MCF 10A (cell line): ENCODE measurements around the gene MAP1LC3B2. TPM values are rescaled to one million over a fixed set of nuclear protein-coding genes. Genes with fewer than 3 reads are reported as not detected.

Source experiments
- BruUV-seq: library from RNA; stranded (reverse); fragments of 400-500 nt; replicated peaks from 2 replicates; lab custom pipeline; 2021; lab: Mats Ljungman, UMichigan
- CTCF ChIA-PET: fragments of 300-600 bp; sonication (Branson Sonifier 250); formaldehyde crosslinking; extraction: SDS; loops from one replicate; lab custom pipeline; 2021; ENCODE audit warnings: antibody characterized with exemption, inconsistent platforms; lab: Yijun Ruan, JAX
- POLR2A ChIA-PET: fragments of 300-600, 350-650 bp; sonication (Branson Sonifier 250); formaldehyde crosslinking; extraction: SDS; loops from one replicate; lab custom pipeline; 2020; ENCODE audit warnings: antibody characterized with exemption, inconsistent platforms; lab: Yijun Ruan, JAX
- DNase-seq: peaks from one replicate; pipeline ENCODE4 v3.0.0-alpha.2; 2018; ENCODE audit not compliant: unreplicated experiment
- H3K27ac Mint-ChIP-seq: one replicate; pipeline ENCODE4 v1.8.0; 2022; ENCODE audit warnings: mild to moderate bottlenecking, low read depth, mixed read lengths; ENCODE audit not compliant: unreplicated experiment
- H3K27me3 Mint-ChIP-seq: one replicate; pipeline ENCODE4 v1.8.0; 2022; ENCODE audit warnings: mixed read lengths; ENCODE audit not compliant: insufficient read depth, unreplicated experiment
- H3K36me3 Mint-ChIP-seq: one replicate; pipeline ENCODE4 v1.8.0; 2022; ENCODE audit warnings: mild to moderate bottlenecking, moderate library complexity, mixed read lengths; ENCODE audit not compliant: insufficient read depth, unreplicated experiment
- H3K4me1 Mint-ChIP-seq: one replicate; pipeline ENCODE4 v1.8.0; 2022; ENCODE audit warnings: mixed read lengths; ENCODE audit not compliant: insufficient read depth, unreplicated experiment
- H3K4me3 Mint-ChIP-seq: one replicate; pipeline ENCODE4 v1.8.0; 2022; ENCODE audit warnings: mild to moderate bottlenecking, moderate library complexity, mixed read lengths; ENCODE audit not compliant: unreplicated experiment
- H3K9me3 Mint-ChIP-seq: one replicate; pipeline ENCODE4 v1.8.0; 2022; ENCODE audit warnings: mixed read lengths; ENCODE audit not compliant: unreplicated experiment
- CTCF ChIP-seq: fragments of 200-600 bp; IDR thresholded peaks from one replicate; pipeline ENCODE4 v1.8.0; 2022; ENCODE audit warnings: antibody characterized with exemption, mild to moderate bottlenecking; ENCODE audit not compliant: unreplicated experiment
- intact Hi-C: fragments of 100-400 bp; cut with micrococcal nuclease; formaldehyde crosslinking; loops from 2 replicates; pipeline ENCODE4 v1.14.1; 2022
- total RNA-seq: library from RNA; stranded (reverse); gene quantifications from 2 replicates; pipeline ENCODE4 v1.2.3, GENCODE V29; 2022

MAP1LC3B2 gene
- total RNA-seq, 1 experiment from 2014 or later: 3.4 TPM

DNA sequence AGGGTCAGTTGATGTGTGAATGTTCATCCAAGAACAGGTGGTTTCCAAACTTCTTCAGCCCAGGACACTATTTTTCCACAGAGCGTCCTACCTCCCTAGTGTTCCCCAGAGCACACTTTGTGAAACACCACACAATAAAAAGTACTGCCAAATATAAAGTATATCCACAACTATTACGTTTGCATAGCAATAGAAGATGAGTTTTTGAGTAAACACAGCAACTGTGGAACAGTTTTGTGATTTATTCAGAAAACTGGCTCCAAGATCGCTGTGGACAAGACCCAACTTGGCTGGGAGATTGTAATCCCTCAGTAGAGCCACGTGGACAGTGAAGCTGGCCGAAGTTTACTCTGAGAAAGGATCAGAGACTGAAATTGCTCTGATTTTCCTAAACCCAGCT, 14.5 kb upstream of the MAP1LC3B2 start:
- BruUV-seq: no TSS peak
- H3K27me3 Mint-ChIP-seq: no peaks in the 10 kb centered on the region
- H3K4me1 Mint-ChIP-seq: peaks cover 11% of the 10 kb centered on the region
- DNase-seq: no peak
- H3K4me3 Mint-ChIP-seq: no peak overlapping the region
- H3K36me3 Mint-ChIP-seq: no peaks in the 10 kb centered on the region
- intact Hi-C loops: no loop called here
- no peak for TF ChIP-seq CTCF
- ChIA-PET POLR2A (no interaction called here), CTCF (no interaction called here)
- H3K27ac Mint-ChIP-seq: no peak overlapping the region
- no peaks in the 10 kb centered on the region for H3K9me3 Mint-ChIP-seq

- CTCF ChIA-PET: no interaction called here
- Mint-ChIP-seq H3K36me3 (no peaks in the 10 kb centered on the region), H3K4me1 (peaks cover 6% of the 10 kb centered on the region), H3K4me3 (no peak overlapping the region), H3K27me3 (no peaks in the 10 kb centered on the region), H3K9me3 (no peaks in the 10 kb centered on the region), H3K27ac (no peak overlapping the region)
- intact Hi-C loops: no loop called here
- TF ChIP-seq CTCF: no peak
- POLR2A ChIA-PET: no interaction called here
- BruUV-seq: no TSS peak
- DNase-seq: no peak
These were observed 14.0 kb upstream of the MAP1LC3B2 start for GRCh38 chr12:116545144-116545543.

DNA sequence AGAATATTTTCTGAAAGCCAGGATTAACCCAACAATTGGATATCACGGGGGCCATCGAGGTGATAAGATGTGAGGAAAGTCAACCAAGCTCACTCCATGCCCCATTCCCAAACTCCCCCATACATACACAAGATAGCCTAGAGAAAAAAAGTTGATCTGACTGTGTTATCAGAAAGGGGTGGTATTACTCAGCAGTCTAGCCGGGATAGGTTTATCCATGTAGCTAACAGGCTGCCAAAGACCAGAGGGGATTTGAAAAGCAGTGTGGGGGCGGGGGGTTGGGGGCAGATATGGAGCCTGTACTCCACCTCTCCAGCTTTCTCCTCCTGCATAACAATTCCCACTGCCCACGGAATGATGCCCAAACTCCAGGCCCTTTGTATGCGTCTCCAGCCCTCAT, 13.2 kb upstream of the MAP1LC3B2 start:
- H3K27me3 Mint-ChIP-seq: no peaks in the 10 kb centered on the region
- no peak overlapping the region for H3K27ac Mint-ChIP-seq
- peaks cover 6% of the 10 kb centered on the region for H3K4me1 Mint-ChIP-seq
- H3K4me3 Mint-ChIP-seq: no peak overlapping the region
- intact Hi-C loops: no loop called here
- POLR2A ChIA-PET: interaction anchor here (0.6 kb wide), 1 partner anchor 546 kb away, joined by 3 read pairs; no protein-coding TSS in a partner anchor
- no peaks in the 10 kb centered on the region for H3K9me3 Mint-ChIP-seq
- CTCF ChIA-PET: interaction anchor here (1.4 kb wide), 1 partner anchor 13 kb away, joined by 5 read pairs; the partner anchor contains the start of gene MAP1LC3B2
- no peaks in the 10 kb centered on the region for H3K36me3 Mint-ChIP-seq
- BruUV-seq: no TSS peak
- TF ChIP-seq CTCF: no peak
- no peak for DNase-seq

- Mint-ChIP-seq H3K27ac (no peak overlapping the region), H3K9me3 (no peaks in the 10 kb centered on the region), H3K4me3 (no peak overlapping the region), H3K27me3 (no peaks in the 10 kb centered on the region), H3K36me3 (no peaks in the 10 kb centered on the region), H3K4me1 (peaks cover under 1% of the 10 kb centered on the region)
- intact Hi-C loops: no loop called here
- ChIA-PET CTCF (interaction anchor here (0.6 kb wide), 1 partner anchor 203 kb away, joined by 3 read pairs; no protein-coding TSS in a partner anchor), POLR2A (interaction anchor here (0.5 kb wide), 1 partner anchor 264 kb away, joined by 3 read pairs; no protein-coding TSS in a partner anchor)
- no peak for TF ChIP-seq CTCF
- DNase-seq: no peak
- BruUV-seq: no TSS peak
These were observed 11.2 kb upstream of the MAP1LC3B2 start for GRCh38 chr12:116547955-116548501.
